ENCODE measurements around the gene DUSP10.
A peak's percentile ranks its signal among the peaks of the same experiment; 100 is the strongest.

DUSP10 gene

DNA sequence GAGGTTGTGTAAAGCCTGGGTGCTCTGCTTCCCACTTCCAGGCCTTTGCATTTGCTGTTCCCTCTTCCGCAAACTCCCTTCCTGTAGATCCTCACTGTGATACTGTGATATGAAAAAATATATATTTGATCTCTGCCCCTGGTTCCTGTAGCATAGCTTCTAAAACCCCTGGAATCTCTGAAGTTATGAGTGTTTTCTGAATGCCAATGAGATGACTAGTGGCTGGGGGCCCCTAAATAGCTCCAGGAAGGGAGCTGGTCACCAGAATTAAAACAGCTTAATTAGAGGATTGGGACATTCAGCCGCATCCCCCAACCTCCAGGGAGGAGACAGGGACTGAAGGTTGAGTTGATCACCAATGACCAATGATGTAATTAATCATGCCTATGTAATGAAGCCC lies 21.9 kb downstream of the DUSP10 start:
- H3K4me3 Mint-ChIP-seq = no peak overlapping the region
- no peaks in the 10 kb centered on the region for H3K27me3 Mint-ChIP-seq
- no peak overlapping the region for H3K27ac Mint-ChIP-seq
- peaks cover 16% of the 10 kb centered on the region for H3K36me3 Mint-ChIP-seq
- DNase-seq (ENCODE audit: low spot score in 2 of 2) (no peak), ATAC-seq (ENCODE audit: low read depth) (no peak)
- H3K4me1 Mint-ChIP-seq = peaks cover 23% of the 10 kb centered on the region
- H3K9me3 Mint-ChIP-seq = peaks cover 4% of the 10 kb centered on the region

DNA sequence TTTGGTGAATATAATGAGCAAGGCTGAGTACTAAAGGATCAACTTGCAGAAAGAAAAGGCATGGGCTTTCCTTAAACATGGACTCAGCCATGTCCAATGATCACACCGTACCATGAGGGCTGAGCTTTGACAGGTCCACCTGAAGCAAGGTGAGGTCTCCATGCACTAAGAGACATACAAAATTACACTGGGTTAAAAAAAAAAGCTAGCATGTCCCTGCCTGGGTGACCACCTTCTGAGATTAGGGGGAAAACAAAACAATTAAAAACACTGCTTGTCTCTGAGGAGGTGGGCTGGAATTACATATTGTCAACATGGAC lies 22.7 kb downstream of the DUSP10 start:
- no peaks in the 10 kb centered on the region for H3K27me3 Mint-ChIP-seq
- H3K27ac Mint-ChIP-seq = no peak overlapping the region
- no peak overlapping the region for H3K4me3 Mint-ChIP-seq
- no peak for DNase-seq (ENCODE audit: low spot score in 2 of 2)
- peaks cover 24% of the 10 kb centered on the region for H3K4me1 Mint-ChIP-seq
- peaks cover 18% of the 10 kb centered on the region for H3K36me3 Mint-ChIP-seq
- H3K9me3 Mint-ChIP-seq = peaks cover 4% of the 10 kb centered on the region
- ATAC-seq (ENCODE audit: low read depth) = no peak

GRCh38 chr1:221718381-221719277 lies 23.3 kb downstream of the DUSP10 start:
- ATAC-seq (ENCODE audit: low read depth) (no peak), DNase-seq (ENCODE audit: low spot score in 2 of 2) (no peak)
- Mint-ChIP-seq H3K4me3 (no peak overlapping the region), H3K27me3 (no peaks in the 10 kb centered on the region), H3K4me1 (peaks cover 24% of the 10 kb centered on the region), H3K27ac (no peak overlapping the region), H3K9me3 (no peaks in the 10 kb centered on the region), H3K36me3 (peaks cover 14% of the 10 kb centered on the region)

DNA sequence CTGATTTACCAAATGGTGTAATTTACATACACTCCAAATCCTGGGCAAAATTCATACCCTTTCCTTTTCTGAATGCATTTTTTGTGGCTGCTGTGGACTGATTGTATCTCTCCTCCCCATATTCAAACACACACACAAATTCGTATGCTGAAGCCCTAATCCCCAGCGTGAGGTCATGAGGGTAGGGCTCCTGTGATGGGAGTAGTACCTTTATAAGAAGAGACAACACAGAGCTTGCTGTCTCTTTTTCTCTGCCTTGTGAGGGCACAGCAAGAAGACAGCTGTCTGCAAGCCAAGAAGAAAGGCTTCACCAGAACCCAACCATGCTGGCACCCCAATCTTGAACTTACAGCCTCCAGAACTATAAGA lies 24.4 kb downstream of the DUSP10 start:
- Mint-ChIP-seq H3K27ac (peak overlapping the region; percentile 26), H3K9me3 (no peaks in the 10 kb centered on the region), H3K4me3 (no peak overlapping the region), H3K36me3 (peaks cover 12% of the 10 kb centered on the region), H3K27me3 (no peaks in the 10 kb centered on the region), H3K4me1 (peaks cover 30% of the 10 kb centered on the region)
- ATAC-seq (ENCODE audit: low read depth) (no peak), DNase-seq (ENCODE audit: low spot score in 2 of 2) (no peak)

DNA sequence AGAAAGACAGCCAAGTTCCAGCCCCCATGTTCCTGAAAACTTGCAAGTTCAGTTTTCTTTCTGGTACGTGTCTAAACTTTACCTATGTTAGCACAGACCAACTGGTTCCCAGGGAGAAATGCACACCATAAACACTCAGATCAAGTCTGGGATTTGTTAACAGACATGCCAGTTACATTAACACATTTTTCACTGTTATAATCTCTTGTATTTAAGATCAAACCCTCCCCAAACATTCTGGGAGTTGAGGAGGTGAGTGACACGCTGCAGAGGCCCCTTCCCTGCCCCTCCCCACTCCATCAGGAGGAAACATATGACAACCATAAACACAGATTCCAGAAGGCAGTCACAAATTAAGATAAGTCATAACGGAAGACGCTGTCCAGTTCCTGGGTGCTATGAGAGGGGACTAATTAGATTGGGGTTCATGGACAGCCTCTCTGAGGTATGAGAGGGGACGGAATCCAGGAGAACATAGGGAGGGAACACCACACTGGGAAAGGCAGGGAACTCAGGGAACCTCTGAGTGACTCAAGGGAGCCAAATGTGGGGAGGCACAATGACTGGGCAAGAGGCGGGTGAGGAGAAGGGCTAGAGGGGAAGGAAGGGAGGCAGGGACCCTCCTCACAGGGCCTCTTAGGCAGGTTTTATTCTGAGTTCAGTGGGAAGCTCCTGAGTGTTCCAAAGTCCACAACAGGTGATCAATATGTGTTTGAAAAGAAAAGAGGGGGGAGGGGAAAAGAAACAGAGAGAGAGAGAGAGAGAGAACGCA lies 25.0 kb downstream of the DUSP10 start:
- peaks cover 35% of the 10 kb centered on the region for H3K4me1 Mint-ChIP-seq
- DNase-seq (ENCODE audit: low spot score in 2 of 2) (no peak), ATAC-seq (ENCODE audit: low read depth) (no peak)
- no peak overlapping the region for H3K4me3 Mint-ChIP-seq
- peak overlapping the region; percentile 26 for H3K27ac Mint-ChIP-seq
- no peaks in the 10 kb centered on the region for H3K27me3 Mint-ChIP-seq
- no peaks in the 10 kb centered on the region for H3K9me3 Mint-ChIP-seq
- H3K36me3 Mint-ChIP-seq = peaks cover 12% of the 10 kb centered on the region

- no peak overlapping the region for H3K4me3 Mint-ChIP-seq
- no peaks in the 10 kb centered on the region for H3K9me3 Mint-ChIP-seq
- H3K36me3 Mint-ChIP-seq = peaks cover 12% of the 10 kb centered on the region
- no peaks in the 10 kb centered on the region for H3K27me3 Mint-ChIP-seq
- DNase-seq (ENCODE audit: low spot score in 2 of 2) = no peak
- peak overlapping the region; percentile 69 for H3K27ac Mint-ChIP-seq
- H3K4me1 Mint-ChIP-seq = peaks cover 38% of the 10 kb centered on the region
- no peak for ATAC-seq (ENCODE audit: low read depth)
Observed at GRCh38 chr1:221715321-221716169, 26.3 kb downstream of the DUSP10 start.

- H3K9me3 Mint-ChIP-seq = no peaks in the 10 kb centered on the region
- DNase-seq (ENCODE audit: low spot score in 2 of 2) (no peak), ATAC-seq (ENCODE audit: low read depth) (no peak)
- H3K4me3 Mint-ChIP-seq = no peak overlapping the region
- H3K4me1 Mint-ChIP-seq = peaks cover 37% of the 10 kb centered on the region
- H3K27ac Mint-ChIP-seq = peak overlapping the region; percentile 49
- H3K27me3 Mint-ChIP-seq = no peaks in the 10 kb centered on the region
- H3K36me3 Mint-ChIP-seq = peaks cover 12% of the 10 kb centered on the region
Observed at GRCh38 chr1:221714227-221715152, 27.4 kb downstream of the DUSP10 start.

DNA sequence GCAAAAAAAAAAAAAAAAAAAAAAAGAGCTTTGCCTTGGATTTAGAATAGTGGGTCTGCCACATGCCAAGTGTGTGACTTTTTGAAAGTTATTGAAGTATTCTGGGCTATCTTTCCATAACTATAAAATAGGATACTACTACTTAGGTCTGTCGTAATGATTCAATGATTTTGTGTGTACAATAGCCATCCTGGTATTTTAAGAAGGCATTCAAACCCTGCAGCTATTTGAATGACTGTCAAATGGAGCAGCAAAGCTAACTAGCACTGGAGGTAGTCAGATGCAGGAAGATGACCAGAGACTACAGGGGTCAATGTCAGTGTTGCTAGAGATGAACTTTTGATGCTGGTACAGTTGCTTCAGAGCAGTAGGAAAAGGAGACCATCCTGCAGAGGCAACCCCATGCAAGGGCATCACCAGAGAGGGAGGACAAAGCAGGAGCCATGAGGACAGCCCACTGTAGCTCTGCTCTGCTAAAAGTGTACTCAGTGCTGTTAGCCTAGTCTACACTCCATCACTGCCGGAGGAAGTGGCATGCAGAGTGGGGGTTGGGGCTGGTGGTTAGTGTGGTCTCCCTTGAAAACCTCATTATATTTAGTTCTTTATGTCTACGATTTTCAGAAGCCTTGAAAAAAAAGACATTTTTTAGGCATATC lies 29.0 kb downstream of the DUSP10 start:
- Mint-ChIP-seq H3K4me1 (peaks cover 34% of the 10 kb centered on the region), H3K27ac (peak overlapping the region; percentile 89), H3K27me3 (no peaks in the 10 kb centered on the region), H3K36me3 (peaks cover 12% of the 10 kb centered on the region), H3K4me3 (peak overlapping the region; percentile 9), H3K9me3 (no peaks in the 10 kb centered on the region)
- ATAC-seq (ENCODE audit: low read depth) (peak; percentile 58), DNase-seq (ENCODE audit: low spot score in 2 of 2) (peak; percentile 34 to 36)

DNA sequence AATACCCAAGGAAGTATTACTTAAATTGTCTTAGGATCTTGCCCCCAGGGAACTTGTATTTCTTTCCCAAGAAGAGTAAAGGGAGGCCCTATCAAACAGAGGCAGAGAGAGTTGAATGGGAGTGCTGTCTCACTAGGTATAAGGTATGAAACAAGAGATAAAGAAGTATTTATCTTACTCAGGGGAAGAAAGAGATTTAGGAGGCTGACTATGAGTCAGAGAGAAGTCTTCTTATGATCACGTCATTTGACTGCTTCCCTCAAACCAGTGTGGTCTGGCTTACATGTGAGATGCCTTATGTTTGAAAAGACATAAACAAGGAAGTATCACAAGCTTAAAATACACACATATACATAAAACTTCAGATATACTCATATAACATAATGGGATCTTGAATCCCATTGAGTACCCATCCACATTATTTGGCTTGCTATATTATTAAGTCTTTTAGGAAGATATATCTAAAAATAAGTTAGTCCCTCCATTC lies 29.6 kb downstream of the DUSP10 start:
- ATAC-seq (ENCODE audit: low read depth) = peak; percentile 49
- peaks cover 35% of the 10 kb centered on the region for H3K4me1 Mint-ChIP-seq
- H3K27me3 Mint-ChIP-seq = no peaks in the 10 kb centered on the region
- H3K9me3 Mint-ChIP-seq = no peaks in the 10 kb centered on the region
- peaks cover 12% of the 10 kb centered on the region for H3K36me3 Mint-ChIP-seq
- DNase-seq (ENCODE audit: low spot score in 2 of 2) = no peak
- H3K27ac Mint-ChIP-seq = peak overlapping the region; percentile 89
- no peak overlapping the region for H3K4me3 Mint-ChIP-seq

DNA sequence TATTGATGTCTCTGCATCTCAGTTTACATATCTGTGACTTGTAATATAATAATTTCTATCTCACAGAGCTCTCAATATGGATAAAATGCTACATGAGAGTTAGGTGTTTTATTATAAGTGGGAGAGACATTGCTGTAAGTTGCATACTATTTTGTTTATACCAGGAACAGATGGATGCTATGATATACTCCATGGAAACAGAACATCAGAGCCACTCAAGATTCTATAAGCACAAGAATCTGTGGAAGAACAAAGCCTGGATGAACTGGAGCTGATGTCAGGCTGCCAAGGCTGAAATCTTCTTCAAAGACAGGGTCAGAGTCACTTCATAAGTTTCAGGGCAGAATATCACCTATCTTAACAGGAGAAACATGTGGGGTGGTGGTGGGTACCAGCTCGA lies 30.2 kb downstream of the DUSP10 start:
- Mint-ChIP-seq H3K27me3 (no peaks in the 10 kb centered on the region), H3K27ac (peak overlapping the region; percentile 89), H3K9me3 (no peaks in the 10 kb centered on the region), H3K4me3 (no peak overlapping the region), H3K36me3 (peaks cover 7% of the 10 kb centered on the region), H3K4me1 (peaks cover 32% of the 10 kb centered on the region)
- ATAC-seq (ENCODE audit: low read depth) = no peak
- DNase-seq (ENCODE audit: low spot score in 2 of 2) = no peak

GRCh38 chr1:221711063-221711577 lies 30.8 kb downstream of the DUSP10 start:
- H3K4me1 Mint-ChIP-seq = peaks cover 32% of the 10 kb centered on the region
- H3K27me3 Mint-ChIP-seq = no peaks in the 10 kb centered on the region
- H3K4me3 Mint-ChIP-seq = no peak overlapping the region
- H3K36me3 Mint-ChIP-seq = peaks cover 8% of the 10 kb centered on the region
- DNase-seq (ENCODE audit: low spot score in 2 of 2) (no peak), ATAC-seq (ENCODE audit: low read depth) (no peak)
- H3K27ac Mint-ChIP-seq = peak overlapping the region; percentile 89
- H3K9me3 Mint-ChIP-seq = no peaks in the 10 kb centered on the region

DNA sequence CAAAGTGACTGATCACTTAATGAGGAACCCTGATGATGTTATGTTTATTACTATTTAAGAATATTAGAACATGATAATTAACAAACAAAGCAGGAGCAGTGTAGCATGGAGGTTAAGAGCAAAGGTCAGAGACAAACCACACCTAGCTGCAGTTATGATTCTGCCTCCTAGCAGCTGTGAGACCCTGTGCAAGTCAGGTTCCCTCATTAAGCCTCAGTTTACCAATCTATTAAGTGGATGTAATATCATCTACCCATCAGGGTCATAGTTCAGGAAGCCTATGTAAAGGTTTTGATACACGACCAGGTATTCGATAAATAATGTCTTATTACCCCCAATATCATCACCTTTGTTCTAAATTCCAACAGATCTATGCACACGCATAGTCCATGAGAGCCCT lies 32.0 kb downstream of the DUSP10 start:
- ATAC-seq (ENCODE audit: low read depth) (no peak), DNase-seq (ENCODE audit: low spot score in 2 of 2) (no peak)
- H3K27ac Mint-ChIP-seq = peak overlapping the region; percentile 87
- peaks cover 14% of the 10 kb centered on the region for H3K36me3 Mint-ChIP-seq
- no peak overlapping the region for H3K4me3 Mint-ChIP-seq
- H3K27me3 Mint-ChIP-seq = no peaks in the 10 kb centered on the region
- peaks cover 27% of the 10 kb centered on the region for H3K4me1 Mint-ChIP-seq
- no peaks in the 10 kb centered on the region for H3K9me3 Mint-ChIP-seq

Data from memory B cell (primary cell).